K562 (cell line): Measurements from ENCODE around the gene TPK1. TPM values are rescaled to one million over a fixed set of nuclear protein-coding genes. Genes with fewer than 3 reads are reported as not detected.

Source experiments
- ATAC-seq: fragments of 200-7000 bp; cut with Tn5 transposase; 3 replicates; pipeline ENCODE4 v1.9.1; 2020; ENCODE audit warnings: moderate library complexity
- BruUV-seq: library from RNA; stranded (reverse); fragments of 400-500 nt; replicated peaks from 2 replicates; lab custom pipeline; 2021; lab: Mats Ljungman, UMichigan
- CTCF ChIA-PET: fragments of 300-600 bp; formaldehyde crosslinking; extraction: SDS; loops from one replicate; lab custom pipeline; 2021; ENCODE audit warnings: low intra/inter-chr PET ratio; lab: Yijun Ruan, JAX
- POLR2A ChIA-PET: fragments of 300-600, 350-650 bp; sonication (Branson Sonifier 250); formaldehyde crosslinking; extraction: SDS; loops from one replicate; lab custom pipeline; 2021; ENCODE audit warnings: antibody characterized with exemption, inconsistent platforms; lab: Yijun Ruan, JAX
- DNase-seq, 4 experiments: peaks; one replicate each; pipeline versions ENCODE4 v3.0.0 to v3.0.0-alpha.2; 2011 to 2018; ENCODE audit warnings: low spot score in 3 of 4, mixed read lengths in 3 of 4; ENCODE audit errors: extremely low read depth in 1 of 4
- FAIRE-seq: peaks from 2 replicates; lab custom pipeline; 2011; peaks lifted over from hg19 to GRCh38; lab: Jason Lieb, UNC
- H2AFZ ChIP-seq: 2 replicates; pipeline ENCODE4 v1.6.0; 2011; ENCODE audit warnings: low read depth, low read length, control low read depth, inconsistent platforms
- H3K27ac ChIP-seq: fragments of 200-600 bp; 3 replicates; pipeline ENCODE4 v1.8.0; 2011; ENCODE audit warnings: low read depth, mild to moderate bottlenecking, control low read depth, inconsistent platforms, low read length, moderate library complexity, mixed read lengths; ENCODE audit errors: extremely low read depth
- H3K27me3 ChIP-seq, 2 experiments: fragments of 300-600 bp in 1 of 2; 2 replicates in 1 of 2; 3 replicates in 1 of 2; pipeline versions ENCODE4 v1.6.0 to v1.8.0; 2011; ENCODE audit warnings: inconsistent platforms in 2 of 2, low read length in 2 of 2, mild to moderate bottlenecking in 1 of 2, mixed read lengths in 1 of 2, moderate library complexity in 1 of 2; ENCODE audit not compliant: control insufficient read depth in 2 of 2, insufficient read depth in 2 of 2
- H3K36me3 ChIP-seq: fragments of 300-600 bp; 3 replicates; pipeline ENCODE4 v1.8.0; 2011; ENCODE audit warnings: mild to moderate bottlenecking, low read length, inconsistent platforms; ENCODE audit not compliant: control insufficient read depth, insufficient read depth
- H3K4me1 ChIP-seq, 2 experiments: fragments of 200-600 bp in 1 of 2; replicated peaks in 1 of 2; 2 replicates in 1 of 2; 3 replicates in 1 of 2; pipeline versions ENCODE4 v1.5.1 to v1.8.0; 2011; ENCODE audit warnings: inconsistent platforms in 2 of 2, low read length in 2 of 2, mild to moderate bottlenecking in 1 of 2, mixed read lengths in 1 of 2, moderate library complexity in 1 of 2; ENCODE audit not compliant: control insufficient read depth in 2 of 2, insufficient read depth in 2 of 2
- H3K4me2 ChIP-seq: 2 replicates; pipeline ENCODE4 v1.6.1; 2011; ENCODE audit warnings: low read length, control low read depth, inconsistent platforms, mixed read lengths; ENCODE audit not compliant: insufficient read depth
- H3K4me3 ChIP-seq: fragments of 200-600 bp; sonication (generic), shearing (Covaris generic); 2 replicates; pipeline ENCODE4 v1.5.1; 2016; ENCODE audit warnings: control low read depth, inconsistent platforms
- H3K79me2 ChIP-seq: fragments of 200-600 bp; 3 replicates; pipeline ENCODE4 v1.8.0; 2011; ENCODE audit warnings: low read length, inconsistent platforms; ENCODE audit not compliant: control insufficient read depth, insufficient read depth
- H3K9ac ChIP-seq, 2 experiments: 2 replicates each; pipeline versions ENCODE4 v1.6.0 to v1.6.1; 2011; ENCODE audit warnings: low read depth in 2 of 2, low read length in 2 of 2, control low read depth in 1 of 2, inconsistent platforms in 1 of 2, mild to moderate bottlenecking in 1 of 2, mixed read lengths in 1 of 2; ENCODE audit not compliant: insufficient read depth in 1 of 2
- H3K9me1 ChIP-seq: one replicate; pipeline ENCODE4 v1.6.0; 2011; ENCODE audit warnings: inconsistent platforms, mild to moderate bottlenecking, low read length, moderate library complexity; ENCODE audit not compliant: control insufficient read depth, insufficient read depth
- H3K9me3 ChIP-seq: replicated peaks from 2 replicates; pipeline ENCODE4 v1.5.1; 2011; ENCODE audit warnings: low read depth, low read length, inconsistent platforms; ENCODE audit not compliant: control insufficient read depth, insufficient read depth
- H4K20me1 ChIP-seq: replicated peaks from 2 replicates; pipeline ENCODE4 v1.6.1; 2011; ENCODE audit warnings: low read length, inconsistent platforms, mixed read lengths; ENCODE audit not compliant: control insufficient read depth, insufficient read depth
- CBX3 ChIP-seq, 2 experiments: IDR thresholded peaks; 1 replicate in 1 of 2; 2 replicates in 1 of 2; pipeline ENCODE4 v1.6.1; 2012; ENCODE audit warnings: inconsistent platforms in 2 of 2, low read length in 2 of 2, borderline replicate concordance in 1 of 2, control low read depth in 1 of 2
- NCOA6 ChIP-seq: fragments of 450-650 bp; IDR thresholded peaks from 2 replicates; pipeline ENCODE4 v1.6.1; 2017; ENCODE audit warnings: mild to moderate bottlenecking
- PHF8 ChIP-seq: fragments of 200-600 bp; sonication (generic); IDR thresholded peaks from 2 replicates; pipeline ENCODE4 v1.6.1; 2012; ENCODE audit warnings: mixed run types, mild to moderate bottlenecking, inconsistent platforms, low read length, moderate library complexity, borderline replicate concordance
- TFAM ChIP-seq: fragments of 250-450 bp; sonication (Bioruptor Pico); conservative IDR thresholded peaks from 2 replicates; pipeline ENCODE4 v1.5.0; 2021; ENCODE audit warnings: mild to moderate bottlenecking, moderate library complexity
- ZNF165 ChIP-seq: fragments of 250-450 bp; sonication (Bioruptor Pico); IDR thresholded peaks from 2 replicates; pipeline ENCODE4 v1.4.0; 2020; ENCODE audit warnings: borderline replicate concordance
- WGBS: fragments of 100-300 bp; shearing (Covaris generic); methylation state at CpG from one replicate; pipeline ENCODE4 v1.1.6; 2016; ENCODE audit warnings: low coverage, mixed read lengths; ENCODE audit not compliant: insufficient coverage; ENCODE audit errors: missing lambda C conversion rate; 5-methylcytosine and 5-hydroxymethylcytosine counted together
- in situ Hi-C: fragments of 300-500 bp; cut with MboI; formaldehyde crosslinking; loops from 4 replicates; pipeline ENCODE4 v1.15.0; 2018; ENCODE audit warnings: inconsistent platforms, mixed read lengths
- intact Hi-C: fragments of 100-400 bp; cut with micrococcal nuclease; formaldehyde crosslinking; loops from 2 replicates; pipeline ENCODE4 v1.14.2; 2022
- polyA plus RNA-seq, 8 experiments: library from polyadenylated mRNA; depleted of rRNA in 4 of 8; stranded (reverse) in 5 of 8; unstranded in 3 of 8; fragments of >200 nt; fragmentation: Nextera tagmentation in 2 of 8; fragmentation: Illumina TruSeq in 1 of 8; extraction: Ambion mirVana in 2 of 8; extraction: Trizol in 1 of 8; gene quantifications; 2 replicates each; pipeline versions ENCODE4 v1.2.1 to v1.2.3, GENCODE V29; 2011 to 2014; ENCODE audit warnings: inconsistent platforms in 1 of 8, missing spikeins in 1 of 8
- total RNA-seq, 7 experiments: library from RNA; depleted of rRNA in 6 of 7; stranded (reverse); fragments of >200 nt in 6 of 7; fragmentation: Illumina TruSeq in 2 of 7; extraction: Trizol in 2 of 7; gene quantifications; 2 replicates each; pipeline versions ENCODE4 v1.2.1 to v1.2.3, GENCODE V29; 2011 to 2021; ENCODE audit warnings: low replicate concordance in 1 of 7

Gene TPK1
- total and polyA plus RNA-seq, 9 of the 15 experiments (the other 6 are each of a cell fraction or from before 2014, with no cell fraction given) = 5.1 to 16.2 (median 9.2) TPM

DNA sequence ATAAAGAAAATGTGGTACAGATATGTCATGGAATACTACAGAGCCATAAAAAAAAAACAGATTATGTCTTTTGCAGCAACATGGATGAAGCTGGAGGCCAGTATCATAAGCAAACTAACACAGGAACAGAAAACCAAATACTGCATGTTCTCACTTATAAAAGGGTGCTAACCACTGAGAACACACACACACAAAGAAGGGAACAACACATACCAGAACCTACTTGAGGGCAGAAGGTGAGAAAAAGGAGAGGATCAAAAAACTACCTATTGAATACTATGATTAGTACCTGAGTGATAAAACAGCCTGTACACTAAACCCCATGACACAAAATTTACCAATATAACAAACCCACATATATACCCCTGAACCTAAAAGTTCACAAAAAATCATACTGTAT, 144.6 kb downstream of the TPK1 start:
- no peak for DNase-seq
- CTCF ChIA-PET = no interaction called here

DNA sequence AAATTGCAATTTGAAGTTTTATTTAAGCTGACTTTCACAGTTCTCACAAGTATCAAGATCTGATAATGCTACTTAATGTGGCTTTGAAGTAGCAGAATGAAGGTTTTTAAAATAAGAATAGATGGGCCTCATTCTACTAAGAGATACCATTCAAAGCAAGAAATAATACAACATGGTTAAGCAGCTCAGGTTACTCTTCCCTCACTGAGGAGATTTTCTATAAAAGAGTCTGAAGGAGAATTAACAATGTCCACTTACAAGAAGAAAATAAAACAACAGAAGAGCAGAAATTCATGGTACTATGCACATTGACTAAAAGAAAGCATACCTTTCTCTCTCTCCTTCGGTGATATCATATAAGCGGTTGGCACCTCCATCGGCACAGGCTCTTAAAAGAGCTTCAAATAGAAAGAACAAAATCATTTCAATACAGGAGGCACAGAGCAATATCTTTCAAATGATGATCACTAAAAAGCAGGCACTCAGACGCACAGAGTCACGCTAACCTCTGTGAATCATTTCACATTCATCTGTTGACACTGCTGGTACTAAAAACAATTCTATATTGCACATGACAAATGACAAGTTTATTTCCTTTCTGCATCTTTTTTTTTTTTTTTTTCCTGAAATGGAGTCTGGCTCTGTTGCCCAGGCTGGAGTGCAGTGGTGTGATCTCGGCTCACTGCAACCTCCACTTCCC, 153.1 kb downstream of the TPK1 start:
- TF ChIP-seq NCOA6 = no peak
- TF ChIP-seq PHF8 = no peak
- no peak for TF ChIP-seq TFAM (CRISPR knock-in tag)
- TF ChIP-seq, all 486 proteins: peak for 0
- BruUV-seq = no TSS peak
- Histone ChIP-seq H3K4me2 (no peak overlapping the region), H2AFZ (no peak overlapping the region), H3K27me3 (no peaks in the 10 kb centered on the region), H4K20me1 (no peaks in the 10 kb centered on the region), H3K4me1 (no peaks in the 10 kb centered on the region), H3K27ac (no peak overlapping the region), H3K79me2 (no peaks in the 10 kb centered on the region), H3K4me3 (no peak overlapping the region), H3K36me3 (no peaks in the 10 kb centered on the region), H3K9ac (no peak overlapping the region), H3K9me1 (no peaks in the 10 kb centered on the region), H3K9me3 (no peaks in the 10 kb centered on the region)
- ChIA-PET CTCF (no interaction called here), POLR2A (no interaction called here)
- intact Hi-C loops = no loop called here
- 3% methylated on average over 6 of the region's 6 CpGs for whole genome bisulfite sequencing
- DNase-seq (no peak), ATAC-seq (no peak), FAIRE-seq (no peak)
- in situ Hi-C loops = no loop called here

More for the DNA sequence above, 144.6 kb downstream of the TPK1 start:
- no TSS peak for BruUV-seq
- Histone ChIP-seq H3K27ac (no peak overlapping the region), H3K36me3 (no peaks in the 10 kb centered on the region), H3K4me3 (no peak overlapping the region), H3K9ac (no peak overlapping the region), H3K27me3 (no peaks in the 10 kb centered on the region), H3K9me3 (no peaks in the 10 kb centered on the region), H4K20me1 (no peaks in the 10 kb centered on the region), H3K4me1 (no peaks in the 10 kb centered on the region), H2AFZ (no peak overlapping the region), H3K9me1 (no peaks in the 10 kb centered on the region), H3K79me2 (no peaks in the 10 kb centered on the region), H3K4me2 (no peak overlapping the region)
- in situ Hi-C loops = no loop called here
- TF ChIP-seq ZNF165 (CRISPR knock-in tag) (no peak), CBX3 (IDR thresholded peaks at IDR 0.05; ENCODE audit: borderline replicate concordance in 1 of 2, low read length in 2 of 2) (no peak)
- FAIRE-seq (no peak), ATAC-seq (no peak)
- POLR2A ChIA-PET = no interaction called here
- intact Hi-C loops = no loop called here
